Eye (tissue), 1 donor: Measurements from ENCODE around the gene GPR108.
"Not testable (repeated sequence)": the region's sequence is repeated elsewhere in the genome, so short reads cannot be mapped to it uniquely, and the experiment has no call there.

Source experiments
- DNase-seq: peaks from one replicate; pipeline ENCODE4 v3.0.0-alpha.2; 2015

Gene GPR108

GRCh38 chr19:6718741-6719539, 18.4 kb downstream of the GPR108 start:
- peak; percentile 21 for DNase-seq

DNA sequence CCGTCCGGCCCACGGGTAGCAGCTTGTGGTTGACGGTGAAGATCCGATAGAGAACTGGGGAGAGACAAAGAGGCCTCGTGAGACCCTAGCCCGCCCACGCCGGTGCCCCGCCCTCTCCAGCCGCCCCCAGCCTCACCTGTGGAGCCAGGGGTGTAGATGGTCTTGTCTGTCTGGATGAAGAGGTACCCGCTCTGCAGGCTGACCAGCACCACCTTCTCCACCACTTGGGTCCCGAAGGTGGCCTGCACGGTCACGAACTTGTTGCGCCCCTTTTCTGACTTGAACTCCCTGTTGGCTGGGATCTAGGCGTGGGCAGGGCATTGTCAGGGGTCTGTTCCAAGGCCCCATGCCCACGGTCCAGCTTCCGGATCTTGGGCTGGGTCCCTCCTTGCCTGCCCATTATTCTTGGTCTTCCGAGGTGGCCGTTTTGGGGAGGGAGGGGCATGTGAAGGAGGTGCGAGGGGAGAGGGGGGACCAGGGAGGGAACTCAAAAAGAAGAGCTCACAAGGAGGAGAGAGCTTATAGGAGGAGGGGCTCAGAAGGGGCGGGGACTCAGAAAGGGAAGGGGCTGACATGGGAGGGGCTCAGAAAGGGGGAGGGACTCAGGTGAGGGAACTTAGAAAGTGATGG, 19.2 kb downstream of the GPR108 start:
- DNase-seq, result no peak

GRCh38 chr19:6717441-6717971, 19.9 kb downstream of the GPR108 start:
- peak; percentile 48 for DNase-seq

DNA sequence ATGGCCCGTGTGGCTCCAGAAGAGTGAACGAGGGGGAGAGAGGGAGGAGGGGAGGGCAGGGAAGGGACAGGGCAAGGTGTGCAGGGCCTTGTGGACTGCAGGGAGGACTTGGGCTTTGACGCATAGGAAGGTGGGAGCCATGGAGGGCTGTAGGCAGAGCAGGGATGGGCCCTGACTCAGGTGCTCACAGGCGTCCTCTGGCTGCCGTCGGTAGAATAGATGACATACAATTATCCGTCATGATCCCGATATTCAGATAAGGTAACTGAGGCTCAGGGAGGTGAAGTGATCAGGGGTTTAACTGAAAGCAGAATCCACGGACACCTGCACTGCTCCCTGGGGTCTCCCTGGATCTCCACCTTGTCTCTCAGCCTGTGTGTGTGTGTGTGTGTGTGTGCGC, 20.3 kb downstream of the GPR108 start:
- DNase-seq, result no peak

GRCh38 chr19:6716610-6716970, 20.8 kb downstream of the GPR108 start:
- no peak for DNase-seq

- no peak for DNase-seq
Measured at GRCh38 chr19:6714749-6715555, 22.4 kb downstream of the GPR108 start.

DNA sequence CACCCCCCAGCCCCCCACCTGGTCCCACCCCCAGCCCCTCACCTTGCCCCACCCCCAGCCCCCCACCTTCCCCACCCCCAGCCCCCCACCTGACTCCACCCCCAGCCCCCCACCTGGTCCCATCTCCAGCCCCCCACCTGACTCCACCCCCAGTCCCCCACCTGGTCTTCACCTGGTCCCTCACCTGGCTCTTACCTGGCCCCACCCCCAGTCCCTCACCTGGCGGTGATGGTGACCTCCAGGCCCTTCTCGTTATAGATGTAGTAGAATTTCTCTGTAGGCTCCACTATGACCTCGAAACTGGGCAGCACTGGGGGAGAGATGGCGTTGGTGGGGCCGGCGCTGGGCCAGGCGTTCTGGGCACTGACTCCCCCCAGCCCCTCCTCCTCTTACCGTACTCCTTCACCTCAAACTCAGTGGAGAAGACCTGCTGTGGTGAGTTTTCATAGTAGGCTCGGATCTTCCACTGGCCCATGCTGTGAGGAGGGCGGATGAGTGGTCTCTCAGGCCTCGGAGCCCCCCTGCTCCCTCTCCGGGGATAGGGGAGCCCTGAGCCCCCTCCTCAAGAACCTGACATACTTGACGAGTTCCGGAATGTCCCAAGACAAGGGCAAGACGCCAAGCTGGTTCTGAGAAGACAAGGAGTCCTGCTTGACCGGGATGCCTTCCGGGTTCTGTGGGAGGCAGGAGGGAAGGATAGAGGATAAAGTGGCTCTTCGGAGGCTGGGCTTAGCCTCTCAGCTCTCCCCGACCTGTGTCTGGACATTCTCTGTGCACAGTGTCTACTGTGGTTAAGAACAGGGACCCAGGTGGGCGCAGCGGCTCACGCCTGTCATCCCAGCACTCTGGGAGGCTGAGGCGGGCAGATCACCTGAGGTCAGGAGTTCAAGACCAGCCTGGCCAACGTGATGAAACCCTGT, 23.3 kb downstream of the GPR108 start:
- no peak for DNase-seq

DNA sequence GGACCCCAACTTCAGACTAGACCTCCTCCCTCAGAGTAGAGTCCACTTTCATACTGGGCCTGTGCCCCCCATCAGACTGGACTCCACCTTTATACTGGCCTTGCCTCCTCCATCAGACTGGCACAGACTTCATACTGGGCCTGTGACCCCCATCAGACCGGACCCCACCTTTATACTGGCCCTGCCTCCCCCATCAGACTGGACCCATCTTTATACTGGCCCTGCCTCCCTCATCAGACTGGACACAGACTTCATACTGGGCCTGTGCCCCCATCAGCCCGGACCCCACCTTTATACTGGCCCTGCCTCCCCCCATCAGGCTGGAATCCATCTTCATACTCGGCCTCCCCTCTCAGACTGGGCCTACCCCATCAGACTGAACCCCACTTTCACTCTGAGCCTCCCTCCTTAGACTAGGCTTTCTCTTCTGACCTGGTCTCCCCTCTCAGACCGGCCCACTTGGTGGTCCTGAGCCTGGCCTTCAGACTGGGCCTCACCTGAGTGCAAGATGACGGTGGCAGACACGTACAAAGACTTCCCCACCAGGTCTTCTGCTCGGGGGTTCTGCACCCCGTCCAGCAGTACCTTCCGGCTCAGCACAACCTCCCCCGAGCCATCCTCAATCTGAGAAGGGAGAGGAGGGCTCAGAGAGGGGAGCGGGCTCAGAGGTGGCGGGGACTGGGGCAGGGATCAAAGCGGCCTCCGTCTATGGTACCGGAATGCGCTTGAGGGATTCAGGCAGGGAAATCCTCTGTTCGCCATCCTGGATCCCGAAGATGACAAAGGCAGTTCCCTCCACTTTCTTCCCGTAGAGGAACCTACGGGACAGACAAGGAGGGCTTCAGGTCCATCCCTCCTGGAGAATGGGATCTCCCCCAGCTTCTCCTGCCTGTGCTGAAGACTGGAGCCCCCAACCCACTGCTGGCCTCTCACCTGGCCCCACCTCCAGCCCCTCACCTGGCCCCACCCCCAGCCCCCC, 24.4 kb downstream of the GPR108 start:
- DNase-seq, result no peak

- DNase-seq, result no peak
Measured at GRCh38 chr19:6712231-6712630, 25.1 kb downstream of the GPR108 start.

GRCh38 chr19:6711605-6712004, 25.8 kb downstream of the GPR108 start:
- DNase-seq, result no peak

GRCh38 chr19:6711078-6711361, 26.4 kb downstream of the GPR108 start:
- DNase-seq, result no peak

DNA sequence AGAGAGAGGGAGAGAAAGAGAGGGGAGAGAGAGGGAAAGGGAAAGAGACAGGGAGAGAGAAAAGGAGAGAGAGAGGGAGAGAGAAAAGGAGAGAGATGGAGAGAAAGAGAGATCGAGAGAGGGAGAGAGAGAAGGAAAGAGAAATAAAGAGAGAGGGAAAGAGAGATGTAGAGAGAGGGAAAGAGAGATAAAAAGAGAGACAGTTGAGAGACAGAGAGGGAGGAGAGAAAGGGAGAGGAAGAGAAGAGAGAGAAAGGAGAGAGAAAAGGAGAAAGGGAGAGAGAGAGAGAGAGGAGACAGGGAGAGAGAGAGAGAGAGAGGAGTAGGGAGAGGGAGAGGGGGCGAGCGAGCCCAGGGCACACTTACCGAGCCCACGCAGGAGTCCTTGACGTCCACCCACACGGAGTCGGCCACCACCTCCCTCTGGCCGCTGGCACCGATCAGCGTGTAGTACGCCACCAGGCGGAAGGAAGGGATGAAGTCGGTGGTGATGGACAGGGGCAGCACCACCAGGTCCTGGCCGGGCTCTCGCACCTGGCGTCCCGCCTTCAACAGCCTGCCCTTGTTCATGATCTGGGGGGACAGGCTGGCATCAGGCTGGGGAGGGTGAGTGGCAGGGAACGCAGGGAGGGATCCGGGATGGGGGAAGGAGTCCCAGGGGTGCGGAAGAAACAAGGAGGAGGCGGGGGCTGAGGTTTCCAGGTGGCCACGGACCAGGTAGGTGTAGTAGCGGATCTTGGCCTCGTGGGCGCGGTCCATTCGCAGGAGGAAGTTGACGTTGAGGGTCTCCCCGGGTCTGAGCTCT, 26.9 kb downstream of the GPR108 start:
- no peak for DNase-seq

GRCh38 chr19:6709549-6709948, 27.8 kb downstream of the GPR108 start:
- no peak for DNase-seq

DNA sequence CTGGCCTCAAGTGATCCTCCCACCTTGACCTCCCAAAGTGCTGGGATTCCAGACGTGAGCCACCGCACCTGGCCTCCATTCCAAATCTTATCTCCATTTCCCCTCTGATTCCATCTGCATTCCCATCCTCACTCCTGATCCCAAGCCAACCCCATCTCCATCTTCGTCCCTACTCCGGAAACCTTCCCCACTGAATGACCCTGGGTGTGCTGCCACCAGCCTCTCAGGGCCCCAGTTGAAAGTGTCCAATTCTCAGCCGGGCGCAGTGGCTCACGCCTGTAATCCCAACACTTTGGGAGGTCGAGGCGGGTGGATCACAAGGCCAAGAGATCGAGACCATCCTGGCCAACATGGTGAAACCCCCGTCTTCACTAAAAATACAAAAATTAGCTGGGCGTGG, 28.5 kb downstream of the GPR108 start:
- not testable (repeated sequence) for DNase-seq

- no peak for DNase-seq
Measured at GRCh38 chr19:6708346-6708745, 29.0 kb downstream of the GPR108 start.

- no peak for DNase-seq
Measured at GRCh38 chr19:6707658-6708018, 29.7 kb downstream of the GPR108 start.

DNA sequence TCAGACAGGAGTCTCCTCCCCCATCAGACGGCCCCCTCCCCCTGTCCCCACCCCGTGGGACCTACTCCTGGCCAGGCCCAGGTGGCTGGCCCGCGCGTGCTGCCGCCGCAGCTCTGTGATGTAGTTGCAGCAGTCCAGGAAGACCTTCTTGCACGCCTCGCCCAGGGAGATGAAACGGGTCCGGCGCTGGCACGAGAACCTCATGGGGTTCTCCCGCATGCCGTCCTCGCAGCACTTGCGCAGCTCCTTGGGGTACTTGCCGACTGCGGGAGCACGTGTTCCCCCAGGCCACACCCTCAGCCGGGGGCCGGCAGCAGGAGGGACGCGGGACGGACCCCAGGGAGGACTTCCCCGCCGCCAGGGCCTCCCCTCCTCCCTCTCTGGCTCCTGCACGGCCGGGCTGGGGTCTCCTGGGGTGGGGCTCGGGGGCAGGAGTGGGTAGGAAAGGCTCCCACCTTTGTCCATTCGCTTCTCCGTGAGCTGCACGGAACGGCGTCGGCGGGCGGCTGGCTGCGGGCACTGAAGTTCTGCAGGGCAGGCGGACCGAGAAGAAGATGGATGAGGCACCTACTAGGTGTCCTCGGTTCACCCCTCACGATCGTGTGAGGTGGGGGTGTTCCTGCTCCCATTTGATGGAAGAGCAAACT, 30.2 kb downstream of the GPR108 start:
- DNase-seq, result no peak

- no peak for DNase-seq
Measured at GRCh38 chr19:6706633-6706958, 30.8 kb downstream of the GPR108 start.

DNA sequence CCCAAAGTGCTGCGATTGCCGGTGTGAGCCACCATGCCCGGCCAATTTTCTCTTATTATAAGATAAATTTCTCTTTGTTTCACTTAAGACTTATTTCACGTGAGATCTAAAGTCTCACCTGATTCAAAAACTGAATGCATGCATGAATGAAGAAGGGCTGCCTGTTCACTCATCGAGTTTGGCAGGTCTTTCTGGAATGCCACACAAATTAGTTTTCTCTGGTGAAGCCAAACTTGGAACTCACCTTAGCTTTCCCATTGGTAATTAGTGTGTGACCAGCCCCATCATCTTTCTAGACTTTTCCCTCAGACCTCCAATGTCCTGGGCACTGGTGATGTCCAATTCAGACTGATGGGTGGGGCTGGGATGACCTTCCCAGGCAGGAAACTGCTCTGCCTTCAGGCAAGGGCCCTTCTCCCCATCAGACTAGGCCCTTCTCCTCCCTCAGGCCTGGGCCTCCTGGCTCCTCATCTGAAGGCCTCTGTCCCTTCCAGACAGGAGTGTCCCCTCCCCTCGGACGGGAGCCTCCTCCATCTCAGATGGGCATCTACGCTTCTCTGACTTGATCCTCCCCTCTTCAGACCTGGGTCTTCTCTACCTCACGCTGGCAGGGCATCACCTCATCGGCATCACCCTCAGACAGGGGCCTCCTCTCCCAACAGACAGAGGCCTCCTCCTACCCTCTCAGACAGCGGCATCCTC, 31.3 kb downstream of the GPR108 start:
- no peak for DNase-seq
